Keratinocyte (primary cell): ENCODE measurements around the gene DLG2. TPM values are rescaled to one million over a fixed set of nuclear protein-coding genes. Genes with fewer than 3 reads are reported as not detected.

Experiments used
- DNase-seq: peaks from one replicate; pipeline ENCODE4 v3.0.0-alpha.2; 2011; ENCODE audit warnings: low read depth, missing footprints, low spot score
- FAIRE-seq: peaks from 2 replicates; lab custom pipeline; 2011; peaks lifted over from hg19 to GRCh38; lab: Jason Lieb, UNC
- H2AFZ ChIP-seq: 2 replicates; pipeline ENCODE4 v1.6.0; 2012; ENCODE audit warnings: low read length, control low read depth, inconsistent platforms; ENCODE audit not compliant: control insufficient read depth
- H3K27ac ChIP-seq: 2 replicates; pipeline ENCODE4 v1.5.1; 2011; ENCODE audit warnings: low read length; ENCODE audit not compliant: control insufficient read depth, insufficient read depth
- H3K27me3 ChIP-seq: 3 replicates; pipeline ENCODE4 v1.6.0; 2011; ENCODE audit warnings: low read length; ENCODE audit not compliant: control insufficient read depth, insufficient read depth; ENCODE audit errors: extremely low read depth
- H3K36me3 ChIP-seq, 2 experiments: 2 replicates in 1 of 2; 3 replicates in 1 of 2; pipeline ENCODE4 v1.5.1; 2011; ENCODE audit warnings: low read length in 2 of 2, mild to moderate bottlenecking in 1 of 2; ENCODE audit not compliant: control insufficient read depth in 2 of 2, insufficient read depth in 2 of 2; ENCODE audit errors: extremely low read depth in 1 of 2
- H3K4me1 ChIP-seq: 3 replicates; pipeline ENCODE4 v1.5.1; 2011; ENCODE audit warnings: low read length; ENCODE audit not compliant: control insufficient read depth, insufficient read depth; ENCODE audit errors: extremely low read depth
- H3K4me2 ChIP-seq: 3 replicates; pipeline ENCODE4 v1.6.0; 2011; ENCODE audit warnings: low read depth, low read length; ENCODE audit not compliant: control insufficient read depth, insufficient read depth; ENCODE audit errors: extremely low read depth
- H3K4me3 ChIP-seq, 3 experiments: fragments of 200-600 bp in 1 of 3; sonication (generic) in 1 of 3; 2 replicates in 2 of 3; 3 replicates in 1 of 3; pipeline ENCODE4 v1.5.1; 2011 to 2016; ENCODE audit warnings: low read length in 3 of 3, mild to moderate bottlenecking in 3 of 3, control low read depth in 2 of 3, inconsistent platforms in 1 of 3, low read depth in 1 of 3, mixed read lengths in 1 of 3, mixed run types in 1 of 3, moderate library complexity in 1 of 3; ENCODE audit not compliant: control insufficient read depth in 2 of 3, insufficient read depth in 2 of 3; ENCODE audit errors: extremely low read depth in 1 of 3
- H3K79me2 ChIP-seq: 2 replicates; pipeline ENCODE4 v1.6.0; 2012; ENCODE audit warnings: low read length; ENCODE audit not compliant: control insufficient read depth, insufficient read depth
- H3K9ac ChIP-seq: 3 replicates; pipeline ENCODE4 v1.6.0; 2011; ENCODE audit warnings: low read length; ENCODE audit not compliant: control insufficient read depth, insufficient read depth; ENCODE audit errors: extremely low read depth
- H3K9me1 ChIP-seq: 3 replicates; pipeline ENCODE4 v1.6.0; 2011; ENCODE audit warnings: low read length; ENCODE audit not compliant: control insufficient read depth, insufficient read depth; ENCODE audit errors: extremely low read depth
- H3K9me3 ChIP-seq: 2 replicates; pipeline ENCODE4 v1.5.1; 2012; ENCODE audit warnings: low read depth, low read length; ENCODE audit not compliant: control insufficient read depth
- H4K20me1 ChIP-seq: 3 replicates; pipeline ENCODE4 v1.6.0; 2011; ENCODE audit warnings: low read length; ENCODE audit not compliant: control insufficient read depth, insufficient read depth; ENCODE audit errors: extremely low read depth
- CTCF ChIP-seq, 3 experiments: IDR thresholded peaks in 1 of 3; conservative IDR thresholded peaks in 1 of 3; optimal IDR thresholded peaks in 1 of 3; 2 replicates in 2 of 3; 3 replicates in 1 of 3; pipeline versions ENCODE3 to v1.5.1; 2011; ENCODE audit warnings: low read length in 3 of 3, mild to moderate bottlenecking in 3 of 3, moderate library complexity in 2 of 3, control low read depth in 1 of 3, inconsistent platforms in 1 of 3; ENCODE audit not compliant: insufficient read depth in 2 of 3; ENCODE audit errors: extremely low read depth in 1 of 3
- EZH2 ChIP-seq: IDR thresholded peaks from one replicate; pipeline ENCODE4 v1.6.1; 2012; ENCODE audit warnings: inconsistent platforms, mild to moderate bottlenecking, low read length, moderate library complexity
- dilution Hi-C: fragments of 300-500 bp; cut with MboI; formaldehyde crosslinking; loops from one replicate; pipeline ENCODE4 v1.7.0; 2020; ENCODE audit warnings: low sequenced_read_pairs; ENCODE audit not compliant: extremely low pct_ligation_motif_present
- polyA plus RNA-seq, 5 experiments: library from polyadenylated mRNA; depleted of rRNA in 3 of 5; stranded (reverse) in 3 of 5; stranded (forward) in 1 of 5; unstranded in 1 of 5; fragments of >200 nt; gene quantifications; 1 replicate in 1 of 5; 2 replicates in 3 of 5; 3 replicates in 1 of 5; pipeline versions ENCODE4 v1.2.1 to v1.2.3, GENCODE V29; 2011 to 2012; ENCODE audit warnings: missing spikeins in 2 of 5, low read depth in 1 of 5, low replicate concordance in 1 of 5

The DLG2 gene
- polyA plus RNA-seq, 1 donor (not counting 4 experiments of a cell fraction or from before 2014, with no cell fraction given): 0.55 TPM

- Histone ChIP-seq H3K36me3 (no peaks in the 10 kb centered on the region), H3K4me1 (no peaks in the 10 kb centered on the region), H3K4me2 (no peak overlapping the region), H3K27me3 (no peaks in the 10 kb centered on the region), H3K9me1 (no peaks in the 10 kb centered on the region), H3K27ac (no peak overlapping the region), H3K9me3 (no peaks in the 10 kb centered on the region), H3K79me2 (no peaks in the 10 kb centered on the region), H2AFZ (no peak overlapping the region), H3K9ac (no peak overlapping the region), H4K20me1 (no peaks in the 10 kb centered on the region), H3K4me3 (no peak overlapping the region)
- DNase-seq (no peak), FAIRE-seq (no peak)
- dilution Hi-C loops: loop anchor here (25.0 kb wide), 1 partner anchor 145 kb away; no protein-coding TSS in a partner anchor
- TF ChIP-seq CTCF (optimal IDR thresholded peaks at IDR 0.05 in 1 of 3, IDR thresholded peaks at IDR 0.05 in 1 of 3, conservative IDR thresholded peaks at IDR 0.05 in 1 of 3; ENCODE audit: extremely low read depth in 1 of 3, insufficient read depth in 2 of 3, low read length in 3 of 3) (no peak), EZH2 (no peak)
These were observed 1094.8 kb downstream of the DLG2 start for GRCh38 chr11:84532364-84532763.

GRCh38 chr11:84526250-84526649, 1100.9 kb downstream of the DLG2 start:
- H3K27ac ChIP-seq: no peak overlapping the region
- H3K36me3 ChIP-seq: no peaks in the 10 kb centered on the region
- no peaks in the 10 kb centered on the region for H3K79me2 ChIP-seq
- dilution Hi-C loops: loop anchor here (25.0 kb wide), 1 partner anchor 139 kb away; no protein-coding TSS in a partner anchor
- H2AFZ ChIP-seq: no peak overlapping the region
- H4K20me1 ChIP-seq: no peaks in the 10 kb centered on the region
- H3K9me1 ChIP-seq: no peaks in the 10 kb centered on the region
- TF ChIP-seq CTCF (optimal IDR thresholded peaks at IDR 0.05 in 1 of 3, IDR thresholded peaks at IDR 0.05 in 1 of 3, conservative IDR thresholded peaks at IDR 0.05 in 1 of 3; ENCODE audit: extremely low read depth in 1 of 3, insufficient read depth in 2 of 3, low read length in 3 of 3) (no peak), EZH2 (no peak)
- no peak overlapping the region for H3K4me3 ChIP-seq
- DNase-seq (no peak), FAIRE-seq (no peak)
- H3K4me1 ChIP-seq: no peaks in the 10 kb centered on the region
- H3K9ac ChIP-seq: no peak overlapping the region
- no peaks in the 10 kb centered on the region for H3K9me3 ChIP-seq
- H3K27me3 ChIP-seq: no peaks in the 10 kb centered on the region
- no peak overlapping the region for H3K4me2 ChIP-seq
